ENCODE results near the gene TUT4.

Gene TUT4

DNA sequence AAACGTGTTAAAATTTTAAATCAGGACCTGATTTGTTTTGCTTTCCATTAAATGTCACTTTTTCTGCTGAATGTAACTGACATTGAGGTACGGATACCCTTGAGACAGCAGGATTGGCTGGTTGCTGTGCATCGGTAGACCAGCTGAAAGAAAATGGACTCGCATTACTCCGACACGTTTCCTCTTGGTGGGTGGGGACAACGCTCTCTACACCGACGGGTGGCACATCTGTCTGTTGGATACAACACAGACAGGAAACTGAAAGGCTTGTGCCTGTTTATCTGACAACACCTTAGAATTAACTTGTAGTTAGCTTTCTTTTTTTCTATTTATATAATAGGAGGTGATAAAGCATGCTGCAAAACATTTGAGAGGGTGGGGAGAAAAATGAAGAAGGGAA, 129.1 kb downstream of the TUT4 start:
- H3K9me3 ChIP-seq (ENCODE audit: insufficient read depth, low read depth, low read length): no peaks in the 10 kb centered on the region
- no peak overlapping the region for H4K12ac ChIP-seq (ENCODE audit: low read depth, low read length)
- no peak overlapping the region for H4K91ac ChIP-seq (ENCODE audit: low read depth, low read length)
- no CpG with 5 or more reads among the region's 9 CpGs for WGBS (ENCODE audit: extremely low coverage, insufficient coverage, insufficient read length)
- no peak overlapping the region for H3K18ac ChIP-seq (ENCODE audit: low read length)
- no peak overlapping the region for H4K8ac ChIP-seq (ENCODE audit: low read depth, low read length)
- no peaks in the 10 kb centered on the region for H3K79me2 ChIP-seq (ENCODE audit: control insufficient read depth, insufficient read depth, low read length, poor library complexity)
- no peak overlapping the region for H2BK5ac ChIP-seq (ENCODE audit: low read depth, low read length, poor library complexity)
- no peak overlapping the region for H2BK12ac ChIP-seq (ENCODE audit: low read length)
- no peak overlapping the region for H2BK120ac ChIP-seq (ENCODE audit: insufficient read depth, low read length, poor library complexity)
- DNase-seq: no peak
- no peak overlapping the region for H3K14ac ChIP-seq (ENCODE audit: low read length)
- no peak overlapping the region for H2AFZ ChIP-seq (ENCODE audit: insufficient read depth, low read length, poor library complexity)
- no peak overlapping the region for H3K4ac ChIP-seq (ENCODE audit: low read depth, low read length)
- no peaks in the 10 kb centered on the region for H3K79me1 ChIP-seq (ENCODE audit: low read length)
- H3K9ac ChIP-seq (ENCODE audit: low read length): no peak overlapping the region
- H3K4me3 ChIP-seq (ENCODE audit: low read depth, low read length): no peak overlapping the region
- no peaks in the 10 kb centered on the region for H3K27me3 ChIP-seq (ENCODE audit: insufficient read depth, low read length)
- H2AK5ac ChIP-seq (ENCODE audit: low read length): no peak overlapping the region
- H3K27ac ChIP-seq (ENCODE audit: low read depth, low read length): peak overlapping the region; percentile 48
- H3K36me3 ChIP-seq (ENCODE audit: control insufficient read depth in 1 of 2, insufficient read depth in 2 of 2, low read length in 2 of 2): peaks cover 1 to 3% of the 10 kb centered on the region in 2 experiments
- H3K4me1 ChIP-seq (ENCODE audit: control insufficient read depth in 1 of 2, insufficient read depth in 2 of 2, low read length in 2 of 2): peaks cover 0 to 2% of the 10 kb centered on the region in 2 experiments
- H3K4me2 ChIP-seq (ENCODE audit: low read length): peak overlapping the region; percentile 34
- H3K23ac ChIP-seq (ENCODE audit: low read length): no peak overlapping the region

- no peak overlapping the region for H3K27ac ChIP-seq (ENCODE audit: low read depth, low read length)
- H4K8ac ChIP-seq (ENCODE audit: low read depth, low read length): no peak overlapping the region
- H3K27me3 ChIP-seq (ENCODE audit: insufficient read depth, low read length): no peaks in the 10 kb centered on the region
- H4K91ac ChIP-seq (ENCODE audit: low read depth, low read length): no peak overlapping the region
- H3K4me1 ChIP-seq (ENCODE audit: control insufficient read depth in 1 of 2, insufficient read depth in 2 of 2, low read length in 2 of 2): peaks cover 0 to 2% of the 10 kb centered on the region in 2 experiments
- H3K18ac ChIP-seq (ENCODE audit: low read length): no peak overlapping the region
- H3K23ac ChIP-seq (ENCODE audit: low read length): no peak overlapping the region
- no peak overlapping the region for H2AFZ ChIP-seq (ENCODE audit: insufficient read depth, low read length, poor library complexity)
- H2AK5ac ChIP-seq (ENCODE audit: low read length): no peak overlapping the region
- no CpG with 5 or more reads among the region's 2 CpGs for WGBS (ENCODE audit: extremely low coverage, insufficient coverage, insufficient read length)
- H4K12ac ChIP-seq (ENCODE audit: low read depth, low read length): no peak overlapping the region
- no peak overlapping the region for H2BK5ac ChIP-seq (ENCODE audit: low read depth, low read length, poor library complexity)
- no peaks in the 10 kb centered on the region for H3K79me2 ChIP-seq (ENCODE audit: control insufficient read depth, insufficient read depth, low read length, poor library complexity)
- no peaks in the 10 kb centered on the region for H3K79me1 ChIP-seq (ENCODE audit: low read length)
- no peak overlapping the region for H2BK12ac ChIP-seq (ENCODE audit: low read length)
- peaks cover 1 to 3% of the 10 kb centered on the region in 2 experiments for H3K36me3 ChIP-seq (ENCODE audit: control insufficient read depth in 1 of 2, insufficient read depth in 2 of 2, low read length in 2 of 2)
- H3K14ac ChIP-seq (ENCODE audit: low read length): no peak overlapping the region
- H3K4me3 ChIP-seq (ENCODE audit: low read depth, low read length): no peak overlapping the region
- no peak overlapping the region for H3K9ac ChIP-seq (ENCODE audit: low read length)
- no peak for DNase-seq
- H3K9me3 ChIP-seq (ENCODE audit: insufficient read depth, low read depth, low read length): no peaks in the 10 kb centered on the region
- no peak overlapping the region for H2BK120ac ChIP-seq (ENCODE audit: insufficient read depth, low read length, poor library complexity)
- H3K4me2 ChIP-seq (ENCODE audit: low read length): no peak overlapping the region
- no peak overlapping the region for H3K4ac ChIP-seq (ENCODE audit: low read depth, low read length)
These were observed 129.8 kb downstream of the TUT4 start for GRCh38 chr1:52423055-52423454.

GRCh38 chr1:52420713-52421112, 132.2 kb downstream of the TUT4 start:
- Histone ChIP-seq H3K9me3 (ENCODE audit: insufficient read depth, low read depth, low read length) (no peaks in the 10 kb centered on the region), H3K14ac (ENCODE audit: low read length) (no peak overlapping the region), H4K12ac (ENCODE audit: low read depth, low read length) (no peak overlapping the region), H3K9ac (ENCODE audit: low read length) (no peak overlapping the region), H3K4me3 (ENCODE audit: low read depth, low read length) (no peak overlapping the region), H3K27me3 (ENCODE audit: insufficient read depth, low read length) (no peaks in the 10 kb centered on the region), H3K79me2 (ENCODE audit: control insufficient read depth, insufficient read depth, low read length, poor library complexity) (no peaks in the 10 kb centered on the region), H2AK5ac (ENCODE audit: low read length) (no peak overlapping the region), H3K79me1 (ENCODE audit: low read length) (no peaks in the 10 kb centered on the region), H3K4me2 (ENCODE audit: low read length) (no peak overlapping the region), H2BK12ac (ENCODE audit: low read length) (no peak overlapping the region), H2BK5ac (ENCODE audit: low read depth, low read length, poor library complexity) (no peak overlapping the region), H3K23ac (ENCODE audit: low read length) (no peak overlapping the region), H4K8ac (ENCODE audit: low read depth, low read length) (no peak overlapping the region), H3K18ac (ENCODE audit: low read length) (no peak overlapping the region), H2BK120ac (ENCODE audit: insufficient read depth, low read length, poor library complexity) (no peak overlapping the region), H3K27ac (ENCODE audit: low read depth, low read length) (no peak overlapping the region), H3K4ac (ENCODE audit: low read depth, low read length) (no peak overlapping the region), H4K91ac (ENCODE audit: low read depth, low read length) (no peak overlapping the region), H3K4me1 (ENCODE audit: control insufficient read depth in 1 of 2, insufficient read depth in 2 of 2, low read length in 2 of 2) (peaks cover 0 to 2% of the 10 kb centered on the region in 2 experiments), H2AFZ (ENCODE audit: insufficient read depth, low read length, poor library complexity) (no peak overlapping the region), H3K36me3 (ENCODE audit: control insufficient read depth in 1 of 2, insufficient read depth in 2 of 2, low read length in 2 of 2) (peaks cover 10 to 14% of the 10 kb centered on the region in 2 experiments)
- WGBS (ENCODE audit: extremely low coverage, insufficient coverage, insufficient read length): no CpG with 5 or more reads among the region's 1 CpG
- no peak for DNase-seq

GRCh38 chr1:52416811-52417210, 136.1 kb downstream of the TUT4 start:
- no peaks in the 10 kb centered on the region for H3K79me2 ChIP-seq (ENCODE audit: control insufficient read depth, insufficient read depth, low read length, poor library complexity)
- no peak overlapping the region for H3K4ac ChIP-seq (ENCODE audit: low read depth, low read length)

More at GRCh38 chr1:52416811-52417210, 136.1 kb downstream of the TUT4 start:
- no peak overlapping the region for H2BK120ac ChIP-seq (ENCODE audit: insufficient read depth, low read length, poor library complexity)
- H2AFZ ChIP-seq (ENCODE audit: insufficient read depth, low read length, poor library complexity): no peak overlapping the region
- H4K12ac ChIP-seq (ENCODE audit: low read depth, low read length): no peak overlapping the region
- H3K4me3 ChIP-seq (ENCODE audit: low read depth, low read length): no peak overlapping the region
- H3K4me2 ChIP-seq (ENCODE audit: low read length): no peak overlapping the region
- peaks cover 27 to 39% of the 10 kb centered on the region in 2 experiments for H3K36me3 ChIP-seq (ENCODE audit: control insufficient read depth in 1 of 2, insufficient read depth in 2 of 2, low read length in 2 of 2)
- no peak overlapping the region for H3K14ac ChIP-seq (ENCODE audit: low read length)
- no CpG with 5 or more reads among the region's 2 CpGs for WGBS (ENCODE audit: extremely low coverage, insufficient coverage, insufficient read length)
- H3K18ac ChIP-seq (ENCODE audit: low read length): no peak overlapping the region
- no peak overlapping the region for H2BK12ac ChIP-seq (ENCODE audit: low read length)
- no peaks in the 10 kb centered on the region for H3K9me3 ChIP-seq (ENCODE audit: insufficient read depth, low read depth, low read length)
- no peak overlapping the region for H3K9ac ChIP-seq (ENCODE audit: low read length)
- DNase-seq: no peak
- H2BK5ac ChIP-seq (ENCODE audit: low read depth, low read length, poor library complexity): no peak overlapping the region
- H3K27ac ChIP-seq (ENCODE audit: low read depth, low read length): no peak overlapping the region
- no peak overlapping the region for H2AK5ac ChIP-seq (ENCODE audit: low read length)
- no peak overlapping the region for H4K8ac ChIP-seq (ENCODE audit: low read depth, low read length)
- no peaks in the 10 kb centered on the region for H3K79me1 ChIP-seq (ENCODE audit: low read length)
- no peaks in the 10 kb centered on the region for H3K27me3 ChIP-seq (ENCODE audit: insufficient read depth, low read length)
- no peaks in the 10 kb centered on the region for H3K4me1 ChIP-seq (ENCODE audit: control insufficient read depth in 1 of 2, insufficient read depth in 2 of 2, low read length in 2 of 2)
- no peak overlapping the region for H4K91ac ChIP-seq (ENCODE audit: low read depth, low read length)
- no peak overlapping the region for H3K23ac ChIP-seq (ENCODE audit: low read length)

All from trophoblast cell (in vitro differentiated cells and primary cell).